Brain microvascular endothelial cell (primary cell): ENCODE data around the gene HTR4.
A peak's percentile ranks its signal among the peaks of the same experiment; 100 is the strongest.

Experiments
- DNase-seq: peaks from one replicate; pipeline ENCODE4 v3.0.0-alpha.2; 2020
- H3K27ac ChIP-seq: fragments of 250-450 bp; sonication (Bioruptor Pico); 2 replicates; pipeline ENCODE4 v1.5.1; 2020; ENCODE audit warnings: mild to moderate bottlenecking, moderate library complexity
- H3K27me3 ChIP-seq: fragments of 250-450 bp; sonication (Bioruptor Pico); replicated peaks from 2 replicates; pipeline ENCODE4 v1.5.1; 2020; ENCODE audit warnings: mild to moderate bottlenecking
- H3K36me3 ChIP-seq: fragments of 250-450 bp; sonication (Bioruptor Pico); replicated peaks from 2 replicates; pipeline ENCODE4 v1.5.1; 2020; ENCODE audit warnings: mild to moderate bottlenecking
- H3K4me3 ChIP-seq: 2 replicates; pipeline ENCODE4 v1.5.1; 2011; ENCODE audit warnings: low read depth, mild to moderate bottlenecking, control low read depth, low read length, moderate library complexity
- CTCF ChIP-seq: IDR thresholded peaks from 2 replicates; pipeline ENCODE4 v1.5.1; 2011; ENCODE audit warnings: low read depth, mild to moderate bottlenecking, moderate library complexity, low read length, control low read depth, inconsistent platforms; ENCODE audit errors: missing control alignments
- in situ Hi-C: cut with HindIII; loops from 2 replicates; pipeline ENCODE4 v1.10.0; 2017; ENCODE audit warnings: low sequenced_read_pairs, low pct_ligation_motif_present

HTR4 gene

DNA sequence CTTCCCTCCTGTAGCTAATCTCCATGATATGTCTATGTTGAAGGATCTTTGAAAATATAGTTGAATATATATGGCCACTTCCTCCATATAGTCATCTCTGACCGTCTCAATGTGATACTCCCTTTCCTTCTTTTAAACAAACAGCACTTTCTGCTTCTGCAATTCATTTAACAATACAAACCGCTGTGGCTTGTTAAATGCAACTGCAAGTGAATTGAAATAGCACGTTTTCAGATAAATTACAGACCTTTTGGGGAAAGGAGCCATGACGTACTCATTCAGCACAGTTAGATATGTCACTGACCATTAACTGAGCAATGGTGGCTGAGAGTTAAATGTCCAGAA is 188.1 kb downstream of the HTR4 start:
- in situ Hi-C loops: no loop called here
- Histone ChIP-seq H3K27me3 (no peaks in the 10 kb centered on the region), H3K4me3 (no peak overlapping the region), H3K27ac (no peak overlapping the region), H3K36me3 (no peaks in the 10 kb centered on the region)
- TF ChIP-seq CTCF: no peak
- no peak for DNase-seq

DNA sequence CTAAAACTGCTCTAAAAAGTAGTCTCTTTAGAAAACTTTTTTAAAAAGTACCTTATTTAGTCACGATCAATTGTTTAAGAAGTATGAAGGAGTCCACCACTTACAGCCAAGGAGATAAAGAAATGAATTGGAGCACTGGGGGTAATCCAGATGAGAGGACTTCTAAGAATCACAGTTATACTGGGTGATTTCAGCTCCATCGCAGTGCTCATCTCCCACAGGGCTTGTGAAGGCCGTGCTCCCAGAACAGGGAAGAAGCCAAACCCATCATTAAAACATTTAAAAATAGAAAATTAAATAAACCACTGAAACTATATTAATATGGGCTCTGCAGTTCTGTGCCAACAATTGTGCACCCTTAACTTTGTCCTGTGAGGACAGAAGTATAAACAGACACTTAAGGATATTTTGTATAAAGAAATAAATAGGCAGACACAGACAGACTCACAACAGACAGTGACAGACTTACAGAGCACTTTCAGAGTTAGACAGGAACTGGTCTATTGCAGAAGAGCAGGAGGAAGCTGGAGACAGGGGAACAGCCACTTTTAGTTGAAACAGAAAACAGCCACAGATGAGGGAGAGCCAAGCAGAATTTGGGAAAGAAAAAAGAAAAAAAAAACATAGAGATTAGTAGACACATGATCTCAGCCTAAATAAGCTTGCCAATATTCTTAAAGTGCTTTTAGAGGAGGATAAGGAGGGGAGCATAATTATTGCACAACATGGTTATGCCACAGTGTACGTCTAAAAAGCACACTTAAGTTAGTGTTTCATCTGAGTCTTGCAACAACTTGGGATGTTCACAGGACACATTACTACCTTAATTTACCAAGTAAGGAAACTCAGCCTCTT is 188.7 kb downstream of the HTR4 start:
- no peak for DNase-seq
- H3K4me3 ChIP-seq: no peak overlapping the region
- no peaks in the 10 kb centered on the region for H3K36me3 ChIP-seq
- no peak overlapping the region for H3K27ac ChIP-seq
- no peaks in the 10 kb centered on the region for H3K27me3 ChIP-seq
- in situ Hi-C loops: no loop called here
- TF ChIP-seq CTCF: no peak

DNA sequence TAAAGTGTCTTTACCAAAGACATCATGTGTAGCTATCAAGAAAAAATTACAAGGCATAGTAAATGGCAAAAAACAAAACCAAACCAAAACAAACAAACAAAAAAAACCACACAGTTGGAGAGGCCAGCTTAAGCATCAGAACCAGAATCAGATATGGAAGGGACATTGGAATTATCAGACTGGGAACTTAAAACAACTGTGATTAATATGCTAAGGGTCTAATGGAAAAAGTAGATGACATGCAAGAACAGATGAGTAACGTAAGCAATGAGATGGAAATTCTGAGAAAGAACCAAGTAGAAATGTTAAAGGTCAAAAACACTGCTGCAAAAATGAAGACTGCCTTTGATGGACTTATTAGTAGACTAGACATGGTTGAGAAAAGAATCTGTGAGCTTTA is 194.7 kb downstream of the HTR4 start:
- Histone ChIP-seq H3K4me3 (no peak overlapping the region), H3K27ac (no peak overlapping the region), H3K36me3 (no peaks in the 10 kb centered on the region), H3K27me3 (no peaks in the 10 kb centered on the region)
- TF ChIP-seq CTCF: no peak
- in situ Hi-C loops: no loop called here
- no peak for DNase-seq

DNA sequence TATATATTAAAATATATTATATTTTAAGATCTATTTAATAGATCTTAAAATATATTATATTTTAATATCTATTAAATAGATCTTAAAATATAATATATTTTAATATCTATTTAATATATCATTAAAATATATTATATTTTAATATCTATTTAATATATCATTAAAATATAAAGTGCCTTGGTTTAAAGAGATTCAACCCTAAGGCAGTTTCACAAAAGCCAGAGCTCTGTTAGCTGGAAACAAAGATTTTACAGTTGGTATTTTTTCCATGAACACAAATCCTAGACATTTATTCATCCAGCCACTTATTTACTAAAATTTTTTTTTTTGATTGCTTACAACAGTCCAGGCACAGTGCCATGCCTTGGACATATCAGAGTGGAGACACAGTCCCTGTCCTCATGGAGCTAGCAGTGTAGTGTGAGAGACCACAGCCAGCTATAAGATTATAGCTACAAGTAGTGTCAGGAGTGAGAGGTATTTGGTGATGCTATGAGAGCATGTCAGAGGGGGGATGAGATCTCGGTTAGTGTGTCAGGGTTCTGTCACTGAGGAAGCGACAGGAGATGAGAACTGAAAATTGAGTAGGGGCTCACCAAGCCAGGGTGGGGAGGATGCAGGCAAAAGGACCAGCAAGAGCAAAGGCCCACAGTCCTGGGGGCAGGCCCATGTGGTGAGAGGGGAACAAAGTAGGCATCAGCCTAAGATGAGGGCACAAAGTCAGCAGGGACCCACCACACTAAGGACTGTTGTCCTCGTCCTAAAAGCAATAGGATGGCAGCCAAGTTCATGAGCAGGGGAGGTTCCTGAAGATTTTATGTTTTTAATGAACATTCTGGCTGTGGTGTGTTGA is 196.1 kb downstream of the HTR4 start:
- DNase-seq: no peak
- H3K27ac ChIP-seq: no peak overlapping the region
- no peak overlapping the region for H3K4me3 ChIP-seq
- in situ Hi-C loops: no loop called here
- TF ChIP-seq CTCF: no peak
- no peaks in the 10 kb centered on the region for H3K36me3 ChIP-seq
- H3K27me3 ChIP-seq: no peaks in the 10 kb centered on the region

DNA sequence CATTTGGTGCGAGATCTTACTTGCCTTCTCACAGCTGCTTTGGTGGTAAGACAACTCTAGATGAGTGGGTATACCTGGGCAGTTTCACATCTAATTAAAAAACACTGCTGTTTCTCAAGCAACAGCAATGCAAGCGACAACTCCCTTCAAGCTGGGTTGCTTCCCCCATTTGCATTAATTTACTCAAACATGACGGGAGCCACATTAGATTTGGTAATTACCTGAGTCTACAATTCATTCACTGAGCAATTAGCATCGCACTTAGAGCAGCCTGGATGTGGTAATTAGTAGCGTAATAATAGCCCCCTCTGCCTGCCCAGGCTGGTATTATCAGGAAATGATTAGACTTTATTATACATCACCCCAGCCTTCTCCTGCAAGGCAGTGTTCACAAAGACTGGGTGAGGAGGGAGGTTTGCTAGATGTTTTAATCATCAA is 197.1 kb downstream of the HTR4 start:
- no peaks in the 10 kb centered on the region for H3K36me3 ChIP-seq
- H3K27me3 ChIP-seq: no peaks in the 10 kb centered on the region
- TF ChIP-seq CTCF: peak; percentile 59
- no peak for DNase-seq
- in situ Hi-C loops: no loop called here
- H3K4me3 ChIP-seq: no peak overlapping the region
- no peak overlapping the region for H3K27ac ChIP-seq
